GM19238 (cell line): Measurements from ENCODE around the gene EBF4.
A peak's percentile ranks its signal among the peaks of the same experiment; 100 is the strongest.

Experiments
- DNase-seq: peaks from one replicate; pipeline ENCODE4 v3.0.0; 2011; ENCODE audit warnings: low spot score; ENCODE audit not compliant: insufficient read length

The EBF4 gene, protein sequence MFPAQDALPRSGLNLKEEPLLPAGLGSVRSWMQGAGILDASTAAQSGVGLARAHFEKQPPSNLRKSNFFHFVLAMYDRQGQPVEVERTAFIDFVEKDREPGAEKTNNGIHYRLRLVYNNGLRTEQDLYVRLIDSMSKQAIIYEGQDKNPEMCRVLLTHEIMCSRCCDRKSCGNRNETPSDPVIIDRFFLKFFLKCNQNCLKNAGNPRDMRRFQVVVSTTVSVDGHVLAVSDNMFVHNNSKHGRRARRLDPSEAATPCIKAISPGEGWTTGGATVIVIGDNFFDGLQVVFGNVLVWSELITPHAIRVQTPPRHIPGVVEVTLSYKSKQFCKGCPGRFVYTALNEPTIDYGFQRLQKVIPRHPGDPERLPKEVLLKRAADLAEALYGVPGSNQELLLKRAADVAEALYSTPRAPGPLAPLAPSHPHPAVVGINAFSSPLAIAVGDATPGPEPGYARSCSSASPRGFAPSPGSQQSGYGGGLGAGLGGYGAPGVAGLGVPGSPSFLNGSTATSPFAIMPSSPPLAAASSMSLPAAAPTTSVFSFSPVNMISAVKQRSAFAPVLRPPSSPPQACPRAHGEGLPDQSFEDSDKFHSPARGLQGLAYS

DNA sequence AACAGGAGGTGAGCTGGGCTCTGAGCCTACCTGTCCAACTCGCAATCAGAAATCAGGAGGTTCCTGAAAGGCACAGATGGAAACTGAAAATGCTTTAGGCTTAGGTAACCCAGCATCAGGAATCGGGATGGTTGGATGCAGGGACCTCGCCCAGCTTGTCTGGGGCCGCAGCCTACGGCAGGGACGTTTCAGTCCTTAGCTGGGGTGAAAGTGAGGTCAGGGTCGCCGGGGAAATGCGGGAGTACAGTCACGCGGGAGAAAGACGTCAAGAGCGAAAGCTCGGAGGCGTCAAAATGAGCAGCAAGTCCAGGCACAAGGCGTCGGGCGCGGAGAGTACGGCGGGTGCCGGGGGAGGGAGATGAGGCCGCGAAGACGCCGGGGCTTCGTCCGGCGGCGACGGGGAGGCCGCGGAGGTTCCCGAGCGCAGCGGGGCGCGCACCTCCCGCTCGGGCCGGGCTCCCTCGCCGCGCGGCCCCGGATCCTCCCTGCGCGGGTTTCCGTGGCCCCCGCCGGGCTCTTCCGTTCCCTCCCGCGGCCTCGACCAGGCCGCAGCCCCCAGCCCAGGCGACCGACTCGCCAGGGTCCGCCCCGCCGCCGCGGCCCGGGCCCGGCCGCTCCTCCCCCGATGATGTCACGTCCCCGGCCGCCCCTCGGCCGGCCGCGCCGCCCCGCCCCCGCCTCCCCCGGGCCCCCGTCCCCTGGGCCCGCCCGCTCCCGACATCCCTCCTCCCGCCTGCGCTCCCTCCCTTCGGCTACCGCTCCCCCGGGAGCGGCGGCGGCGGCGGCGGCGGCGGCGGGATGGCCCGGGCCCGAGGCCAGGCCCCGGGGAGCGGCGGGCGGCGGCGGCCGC is at the start of gene EBF4:
Gene EBF4, plus strand, starts transcription at position 745 of the 850 bp plus-strand sequence. CDS start 866 bp downstream, outside the sequence.
- DNase-seq, result no peak

DNA sequence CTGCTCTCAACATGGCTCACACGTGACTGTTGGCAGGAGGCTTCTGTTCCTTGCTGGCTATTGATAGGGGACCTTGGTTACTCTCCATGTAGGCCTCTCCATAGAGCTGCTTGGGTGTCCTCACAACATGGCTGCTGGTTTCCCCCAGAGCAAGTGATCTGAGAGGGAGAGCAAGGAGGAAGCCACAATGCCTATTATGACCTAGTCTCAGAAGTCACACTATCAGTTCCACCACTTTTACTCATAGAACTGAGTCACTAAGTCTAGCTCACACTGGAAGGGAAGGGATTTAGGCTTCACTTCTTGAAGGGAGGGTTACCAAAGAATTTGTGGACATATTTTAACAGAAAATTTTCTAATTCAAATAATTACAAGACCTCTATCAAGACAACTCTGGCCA is 48.9 kb upstream of the EBF4 start:
- DNase-seq, result no peak

GRCh38 chr20:2651772-2652723 is 40.5 kb upstream of the EBF4 start, which contains the start of gene NOP56:
Gene NOP56 (plus strand): TSS chr20:2652632. CDS start chr20:2652661, 29 bp downstream.
- peak; percentile 88 for DNase-seq

GRCh38 chr20:2652724-2653555 is 39.6 kb upstream of the EBF4 start:
- peak; percentile 46 for DNase-seq

DNA sequence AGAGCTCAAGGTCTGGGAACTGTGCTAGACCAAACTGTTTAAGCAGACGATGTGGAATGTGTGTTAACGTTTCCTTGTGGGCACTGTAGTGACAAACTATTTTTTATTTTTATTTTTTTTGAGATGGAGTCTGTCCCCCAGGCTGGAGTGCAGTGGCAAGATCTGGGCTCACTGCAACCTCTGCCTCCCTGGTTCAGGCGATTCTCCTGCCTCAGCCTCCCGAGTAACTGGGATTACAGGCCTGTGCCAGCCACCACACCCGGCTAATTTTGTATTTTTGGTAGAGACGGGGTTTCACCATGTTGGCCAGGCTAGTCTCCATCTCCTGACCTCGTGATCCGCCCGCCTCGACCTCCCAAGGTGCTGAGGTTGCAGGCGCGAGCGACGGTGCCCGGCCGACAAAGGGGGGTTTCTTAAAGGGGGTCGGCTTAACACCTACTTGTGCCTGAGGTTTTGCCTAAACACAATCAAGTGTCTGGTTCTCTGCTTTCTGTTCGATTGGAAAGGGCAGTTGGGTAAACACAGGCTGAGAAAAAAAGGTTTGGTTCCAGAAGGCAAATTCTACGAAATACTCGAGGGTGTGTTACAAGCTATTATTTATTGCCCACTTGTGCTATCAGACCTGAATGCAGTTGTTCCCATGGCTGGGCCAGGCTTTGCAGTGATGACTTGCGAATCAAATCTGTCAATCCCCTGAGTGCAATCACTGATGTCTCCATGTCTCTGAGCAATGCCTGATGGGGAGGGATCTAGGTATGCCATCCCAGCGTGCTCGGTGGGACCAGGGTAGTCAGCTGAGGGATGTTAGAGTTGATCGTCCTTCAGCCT is 38.8 kb upstream of the EBF4 start:
- DNase-seq, result no peak

DNA sequence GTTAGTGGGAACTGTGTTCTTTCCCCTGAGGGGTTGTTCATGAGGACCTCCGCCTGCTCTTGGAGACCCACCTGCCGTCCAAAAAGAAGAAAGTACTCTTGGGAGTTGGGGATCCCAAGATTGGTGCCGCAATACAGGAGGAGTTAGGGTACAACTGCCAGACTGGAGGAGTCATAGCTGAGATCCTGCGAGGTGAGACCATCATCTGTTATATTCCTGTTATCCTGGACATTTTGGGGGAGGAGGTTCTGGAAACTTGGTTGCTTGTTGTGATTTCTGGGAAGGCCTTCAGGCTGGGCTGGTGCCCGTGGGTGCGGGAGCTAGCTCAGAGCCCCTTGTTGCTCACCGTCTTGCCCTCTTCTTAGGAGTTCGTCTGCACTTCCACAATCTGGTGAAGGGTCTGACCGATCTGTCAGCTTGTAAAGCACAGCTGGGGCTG is 38.2 kb upstream of the EBF4 start:
- DNase-seq, result no peak

DNA sequence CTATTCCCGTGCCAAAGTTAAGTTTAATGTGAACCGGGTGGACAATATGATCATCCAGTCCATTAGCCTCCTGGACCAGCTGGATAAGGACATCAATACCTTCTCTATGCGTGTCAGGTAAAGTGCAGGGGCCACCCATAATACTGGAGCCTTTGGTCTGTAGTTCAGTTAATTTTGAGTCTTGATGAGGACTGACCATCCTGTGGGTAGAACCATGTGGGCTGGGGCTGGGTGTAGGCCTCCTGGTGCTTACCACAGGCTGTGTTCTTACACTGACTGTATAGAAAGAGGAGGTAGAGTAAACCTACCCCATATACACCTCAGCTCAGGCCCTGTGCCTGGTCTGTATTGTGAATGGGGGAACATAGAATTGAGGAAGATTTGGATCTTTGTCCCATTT is 37.7 kb upstream of the EBF4 start:
- DNase-seq, result no peak

DNA sequence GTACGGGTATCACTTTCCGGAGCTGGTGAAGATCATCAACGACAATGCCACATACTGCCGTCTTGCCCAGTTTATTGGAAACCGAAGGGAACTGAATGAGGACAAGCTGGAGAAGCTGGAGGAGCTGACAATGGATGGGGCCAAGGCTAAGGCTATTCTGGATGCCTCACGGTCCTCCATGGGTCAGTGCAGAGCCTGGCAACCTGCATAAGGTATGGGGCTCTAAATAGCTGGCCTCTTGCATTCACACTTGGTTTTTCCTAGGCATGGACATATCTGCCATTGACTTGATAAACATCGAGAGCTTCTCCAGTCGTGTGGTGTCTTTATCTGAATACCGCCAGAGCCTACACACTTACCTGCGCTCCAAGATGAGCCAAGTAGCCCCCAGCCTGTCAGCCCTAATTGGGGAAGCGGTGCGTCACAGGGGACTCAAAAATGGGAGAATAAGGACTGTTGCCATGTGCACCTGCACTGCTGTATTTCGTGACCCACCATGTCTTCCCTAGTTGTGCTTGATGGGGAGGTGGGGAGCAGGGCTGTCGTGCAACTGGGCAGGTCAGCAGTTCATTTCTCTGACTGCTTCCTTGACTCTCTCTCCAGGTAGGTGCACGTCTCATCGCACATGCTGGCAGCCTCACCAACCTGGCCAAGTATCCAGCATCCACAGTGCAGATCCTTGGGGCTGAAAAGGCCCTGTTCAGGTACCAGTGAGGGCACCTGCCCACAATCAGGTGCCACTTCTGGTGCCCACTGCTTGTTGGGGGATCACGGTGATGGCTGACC is 37.1 kb upstream of the EBF4 start:
- no peak for DNase-seq

- no peak for DNase-seq
Observed at GRCh38 chr20:2656471-2657117, 36.0 kb upstream of the EBF4 start.

DNA sequence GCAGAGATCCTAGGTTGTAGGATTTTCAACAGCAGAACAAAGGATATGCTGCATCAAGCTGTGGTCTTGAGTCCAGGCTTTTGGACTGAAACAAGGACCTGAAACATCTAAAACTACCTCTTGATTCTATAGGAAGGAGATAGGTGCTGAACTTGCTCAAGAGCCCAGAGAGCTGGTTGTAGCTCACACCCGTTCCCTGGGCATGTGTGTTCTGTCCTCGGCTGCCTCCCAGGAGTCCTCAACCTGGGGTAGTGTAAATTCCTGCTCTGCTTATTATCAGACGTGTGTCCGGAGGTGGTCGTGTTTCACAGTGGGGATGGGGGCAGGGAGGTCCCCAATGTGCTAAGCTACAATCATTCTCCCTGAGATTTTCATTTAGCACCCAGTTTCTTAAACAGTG is 35.3 kb upstream of the EBF4 start:
- no peak for DNase-seq

GRCh38 chr20:2657674-2658073 is 34.9 kb upstream of the EBF4 start:
- no peak for DNase-seq

- no peak for DNase-seq
Observed at GRCh38 chr20:2658414-2659354, 33.9 kb upstream of the EBF4 start.

- DNase-seq, result no peak
Observed at GRCh38 chr20:2659547-2659946, 33.0 kb upstream of the EBF4 start.

GRCh38 chr20:2663364-2663886 is 29.2 kb upstream of the EBF4 start:
- no peak for DNase-seq

DNA sequence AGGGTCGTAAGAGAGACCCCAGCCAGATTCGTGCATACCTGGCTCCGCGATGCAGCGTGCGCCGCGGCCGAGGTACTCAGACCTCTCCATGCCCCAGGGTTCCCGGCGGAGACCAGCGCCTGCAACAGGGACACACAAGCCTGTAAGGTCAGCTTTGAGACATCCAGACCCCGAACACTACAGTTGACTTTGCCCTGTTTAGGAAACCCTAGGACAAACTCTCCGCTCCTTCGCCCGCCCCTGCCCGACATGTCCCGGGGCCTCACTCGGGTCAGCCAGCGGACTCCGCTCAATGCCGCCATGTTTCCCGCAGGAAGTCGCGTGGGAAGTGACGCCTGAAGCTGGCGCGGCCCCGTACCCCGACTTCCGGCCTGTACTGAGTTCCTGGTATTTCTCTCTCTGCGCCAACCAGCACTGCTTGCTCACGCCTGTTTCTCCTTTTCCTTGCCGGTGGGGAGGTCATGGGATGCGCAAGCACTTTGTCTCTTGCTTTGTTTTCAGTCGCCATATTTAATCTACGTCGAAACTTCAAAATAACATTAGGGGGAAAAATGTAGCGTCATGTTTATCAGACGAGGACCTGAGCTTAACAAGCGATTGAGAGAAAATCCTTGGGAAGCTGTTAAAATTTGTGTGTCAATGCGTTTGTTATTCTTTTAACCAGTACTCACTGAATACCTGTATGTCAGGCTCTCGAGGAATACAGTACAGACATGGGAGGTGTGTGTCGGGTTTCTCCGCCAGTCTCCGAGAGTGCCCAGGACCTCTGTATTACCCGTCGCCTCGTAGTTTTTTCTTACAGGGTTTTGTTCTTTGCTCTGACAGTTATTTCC is 28.5 kb upstream of the EBF4 start, which contains the start of gene IDH3B:
Gene IDH3B, minus strand, starts transcription at position 330 of the 833 bp plus-strand sequence. Its CDS starts 28 bp downstream, at position 302.
- DNase-seq, result peak; percentile 88
